RCC 7860 (cell line): ENCODE data around the gene LRRK1.

Source experiments
- DNase-seq: peaks from one replicate; pipeline ENCODE4 v3.0.0-alpha.2; 2015; ENCODE audit warnings: low spot score
- FAIRE-seq: peaks from 2 replicates; lab custom pipeline; 2012; peaks lifted over from hg19 to GRCh38; lab: Jason Lieb, UNC

Gene LRRK1, protein sequence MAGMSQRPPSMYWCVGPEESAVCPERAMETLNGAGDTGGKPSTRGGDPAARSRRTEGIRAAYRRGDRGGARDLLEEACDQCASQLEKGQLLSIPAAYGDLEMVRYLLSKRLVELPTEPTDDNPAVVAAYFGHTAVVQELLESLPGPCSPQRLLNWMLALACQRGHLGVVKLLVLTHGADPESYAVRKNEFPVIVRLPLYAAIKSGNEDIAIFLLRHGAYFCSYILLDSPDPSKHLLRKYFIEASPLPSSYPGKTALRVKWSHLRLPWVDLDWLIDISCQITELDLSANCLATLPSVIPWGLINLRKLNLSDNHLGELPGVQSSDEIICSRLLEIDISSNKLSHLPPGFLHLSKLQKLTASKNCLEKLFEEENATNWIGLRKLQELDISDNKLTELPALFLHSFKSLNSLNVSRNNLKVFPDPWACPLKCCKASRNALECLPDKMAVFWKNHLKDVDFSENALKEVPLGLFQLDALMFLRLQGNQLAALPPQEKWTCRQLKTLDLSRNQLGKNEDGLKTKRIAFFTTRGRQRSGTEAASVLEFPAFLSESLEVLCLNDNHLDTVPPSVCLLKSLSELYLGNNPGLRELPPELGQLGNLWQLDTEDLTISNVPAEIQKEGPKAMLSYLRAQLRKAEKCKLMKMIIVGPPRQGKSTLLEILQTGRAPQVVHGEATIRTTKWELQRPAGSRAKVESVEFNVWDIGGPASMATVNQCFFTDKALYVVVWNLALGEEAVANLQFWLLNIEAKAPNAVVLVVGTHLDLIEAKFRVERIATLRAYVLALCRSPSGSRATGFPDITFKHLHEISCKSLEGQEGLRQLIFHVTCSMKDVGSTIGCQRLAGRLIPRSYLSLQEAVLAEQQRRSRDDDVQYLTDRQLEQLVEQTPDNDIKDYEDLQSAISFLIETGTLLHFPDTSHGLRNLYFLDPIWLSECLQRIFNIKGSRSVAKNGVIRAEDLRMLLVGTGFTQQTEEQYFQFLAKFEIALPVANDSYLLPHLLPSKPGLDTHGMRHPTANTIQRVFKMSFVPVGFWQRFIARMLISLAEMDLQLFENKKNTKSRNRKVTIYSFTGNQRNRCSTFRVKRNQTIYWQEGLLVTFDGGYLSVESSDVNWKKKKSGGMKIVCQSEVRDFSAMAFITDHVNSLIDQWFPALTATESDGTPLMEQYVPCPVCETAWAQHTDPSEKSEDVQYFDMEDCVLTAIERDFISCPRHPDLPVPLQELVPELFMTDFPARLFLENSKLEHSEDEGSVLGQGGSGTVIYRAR (N-terminal part only)

DNA sequence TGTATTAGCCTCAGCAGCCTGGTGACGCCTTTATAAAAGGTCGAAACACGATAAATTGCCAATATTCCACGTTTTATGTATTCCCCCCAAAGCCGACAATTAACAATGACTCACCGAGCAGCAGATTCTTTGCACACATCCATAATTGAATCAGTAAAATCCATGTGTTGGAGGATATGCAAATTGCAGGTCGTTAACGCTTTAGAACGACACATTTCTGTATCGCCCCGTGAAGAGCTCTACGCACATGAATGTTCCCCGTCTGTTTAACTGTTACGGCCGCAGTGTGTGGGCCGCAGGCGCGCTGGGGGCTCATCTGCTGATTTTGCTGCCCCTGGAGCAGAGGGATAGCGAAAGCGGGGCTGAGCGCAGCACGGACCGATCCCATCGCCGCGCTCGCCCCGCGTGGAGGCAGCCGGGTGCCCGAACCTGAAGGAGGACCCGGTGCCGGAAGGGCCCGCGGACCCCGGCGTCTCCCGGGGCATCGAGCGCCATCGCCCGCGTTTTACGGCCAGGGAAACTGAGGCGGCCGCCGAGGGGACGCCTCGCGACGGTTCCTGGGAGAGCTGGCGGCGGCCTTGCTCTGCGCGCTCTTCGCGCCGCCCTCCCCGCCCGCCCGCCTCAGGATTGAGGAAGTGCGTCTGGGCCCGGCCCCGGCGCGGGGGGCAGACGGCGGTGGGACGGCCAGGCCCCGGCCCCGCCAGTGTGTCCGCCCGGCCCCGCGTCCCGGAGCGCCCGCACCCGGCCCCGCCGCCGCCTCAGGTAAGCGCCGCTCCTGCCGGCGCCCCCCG, at the start of gene LRRK1:
Gene LRRK1 (plus strand): TSS at position 668 of the 791 bp plus-strand sequence. CDS start 5,276 bp downstream, outside the sequence.
- no peak for DNase-seq

DNA sequence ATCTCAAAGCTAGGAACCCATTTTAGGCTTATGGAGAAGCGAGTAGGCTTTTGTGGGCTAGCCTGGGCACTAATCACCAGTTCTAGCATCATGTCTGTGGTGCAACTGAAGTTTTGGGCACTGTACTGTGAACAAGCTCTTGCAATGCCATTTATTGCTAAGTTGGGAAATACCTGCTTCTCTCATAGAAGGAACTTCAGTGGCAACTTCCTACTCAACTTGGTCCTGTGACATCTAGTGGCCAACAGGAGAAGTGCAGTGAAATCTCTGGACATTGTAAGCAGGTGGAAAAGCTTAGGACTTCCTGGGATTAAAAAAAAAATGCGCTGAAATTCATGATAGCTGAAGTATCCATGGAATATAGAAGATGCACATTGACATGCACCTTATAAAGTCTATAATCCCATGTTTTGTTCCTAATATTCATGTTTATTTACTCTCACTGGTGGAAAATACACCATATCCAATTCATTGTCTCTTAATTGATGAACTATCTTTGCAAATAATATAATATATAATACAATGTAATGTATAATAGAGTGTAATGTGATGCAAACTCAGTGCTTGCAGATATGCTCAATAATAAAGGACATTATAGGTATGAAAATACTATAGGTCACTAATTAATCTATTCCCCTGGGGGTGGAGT, 46.0 kb upstream of the LRRK1 start:
- peak; percentile 69 for FAIRE-seq
- DNase-seq = peak; percentile 54

More for the DNA sequence above, at the start of gene LRRK1:
- no peak for FAIRE-seq

DNA sequence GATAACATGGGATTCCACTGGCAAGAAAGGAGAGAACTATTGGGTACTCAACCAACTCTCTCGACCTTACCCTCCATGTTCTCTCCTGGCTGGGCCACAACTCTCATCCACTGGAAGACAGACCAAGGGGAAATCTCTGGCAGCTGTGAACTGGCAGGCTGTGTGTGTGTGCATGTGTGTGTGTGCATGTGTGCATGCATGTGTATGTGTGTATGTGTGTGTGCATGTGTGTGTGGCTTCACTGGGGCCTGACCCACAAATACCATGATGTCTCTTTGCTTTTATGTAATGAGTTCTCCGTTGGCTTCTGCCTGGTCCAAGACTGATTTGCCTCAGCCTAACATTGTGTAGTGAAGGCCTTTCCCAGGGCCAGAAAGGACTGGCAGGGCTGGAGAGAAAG, 43.7 kb upstream of the LRRK1 start:
- no peak for DNase-seq
- no peak for FAIRE-seq

DNA sequence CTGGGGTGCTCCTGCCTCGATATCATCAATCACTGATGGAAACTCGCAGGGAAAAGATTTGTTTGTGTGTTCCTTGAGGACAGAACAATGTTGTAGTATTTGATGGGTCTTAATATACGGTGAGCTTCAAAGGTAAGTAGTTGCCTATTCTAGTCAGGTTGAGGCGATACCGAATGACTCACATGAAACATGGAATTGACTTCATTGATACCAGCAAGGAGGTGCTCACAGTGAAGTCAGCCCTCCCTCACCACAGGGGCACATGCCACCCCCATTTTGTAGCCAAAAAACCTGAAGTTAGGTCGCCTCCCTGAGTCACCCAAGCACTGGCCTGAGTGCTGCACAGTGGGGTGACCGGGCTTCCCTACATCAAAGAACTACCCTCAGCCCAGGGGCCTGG, 43.2 kb upstream of the LRRK1 start:
- no peak for DNase-seq
- no peak for FAIRE-seq

- DNase-seq (no peak), FAIRE-seq (no peak)
Measured at GRCh38 chr15:100877551-100877950, 41.6 kb upstream of the LRRK1 start.

- FAIRE-seq (no peak), DNase-seq (no peak)
Measured at GRCh38 chr15:100878130-100878529, 41.0 kb upstream of the LRRK1 start.

GRCh38 chr15:100878648-100879047, 40.5 kb upstream of the LRRK1 start:
- FAIRE-seq = no peak
- no peak for DNase-seq

- no peak for DNase-seq
- no peak for FAIRE-seq
Measured at GRCh38 chr15:100879061-100879463, 40.1 kb upstream of the LRRK1 start.

DNA sequence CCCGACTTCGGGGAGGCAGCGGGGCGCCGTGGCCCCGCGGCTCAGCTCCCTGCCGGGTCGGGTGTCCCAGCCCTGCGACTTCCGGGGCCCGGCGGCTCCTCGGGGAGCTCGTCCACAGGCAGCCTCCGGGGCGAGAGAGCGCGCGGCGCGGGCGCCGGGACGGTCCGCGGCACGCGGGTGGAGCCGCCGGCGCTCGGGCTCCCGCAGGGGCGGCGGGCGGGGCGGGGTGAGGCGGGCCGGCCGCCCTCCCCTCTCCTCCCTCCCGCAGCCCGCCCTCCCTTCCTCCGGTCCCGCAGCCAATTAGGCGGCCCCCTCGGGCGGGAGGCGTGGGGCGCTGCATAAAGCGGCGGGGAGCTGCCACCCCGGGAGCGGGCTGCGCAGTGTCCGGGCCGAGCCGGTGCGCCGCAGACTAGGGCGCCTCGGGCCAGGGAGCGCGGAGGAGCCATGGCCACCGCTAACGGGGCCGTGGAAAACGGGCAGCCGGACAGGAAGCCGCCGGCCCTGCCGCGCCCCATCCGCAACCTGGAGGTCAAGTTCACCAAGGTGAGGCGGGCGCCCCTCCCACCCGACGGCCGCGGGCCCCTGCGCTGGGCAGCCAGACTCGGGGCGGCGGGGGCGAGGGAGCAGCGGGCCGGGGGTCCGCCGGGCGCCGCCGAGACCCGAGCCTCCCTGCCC, 39.6 kb upstream of the LRRK1 start, which contains the start of gene ALDH1A3:
Gene ALDH1A3 (plus strand): TSS at position 368 of the 675 bp plus-strand sequence. CDS start 77 bp downstream, at position 445.
- FAIRE-seq = no peak
- no peak for DNase-seq

DNA sequence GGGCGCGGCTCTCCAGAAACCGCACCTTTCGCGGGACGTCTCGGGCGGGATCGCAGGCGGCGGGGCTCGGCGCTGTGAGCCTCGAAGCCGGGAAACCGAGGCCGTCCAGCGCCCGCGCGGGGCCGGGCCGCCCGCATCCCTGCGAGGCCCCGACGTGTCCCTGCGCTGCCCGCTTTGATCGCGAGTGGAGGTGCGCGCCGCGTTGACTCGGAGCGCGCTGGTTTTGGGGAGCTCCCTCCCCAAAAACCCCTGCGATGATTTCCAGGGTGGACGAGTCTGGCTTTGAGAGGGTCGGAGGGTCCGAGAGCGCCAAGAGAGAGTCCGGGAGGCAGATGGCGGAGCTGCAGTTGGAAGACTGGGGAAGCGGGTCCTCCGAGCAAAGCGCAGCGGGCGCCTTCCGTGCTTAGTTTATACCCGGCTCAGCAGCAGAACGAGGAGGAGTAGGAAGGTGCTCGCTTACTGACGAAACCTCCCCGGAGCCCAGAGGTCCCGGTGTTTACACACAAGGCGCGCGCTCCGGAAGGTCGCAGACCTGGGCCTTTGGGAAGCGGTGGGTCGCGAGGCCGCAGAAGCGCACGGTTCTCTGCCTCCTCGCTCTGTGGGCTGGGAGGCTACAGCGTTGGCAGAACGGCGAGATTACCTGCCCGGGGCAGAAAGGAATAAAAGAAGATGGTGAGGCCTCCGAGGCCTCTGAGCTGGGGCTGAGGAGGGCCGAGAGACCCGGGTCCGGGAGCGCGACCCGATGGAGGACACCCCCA, 38.8 kb upstream of the LRRK1 start:
- FAIRE-seq = no peak
- no peak for DNase-seq

- FAIRE-seq = no peak
- no peak for DNase-seq
Measured at GRCh38 chr15:100880897-100881242, 38.3 kb upstream of the LRRK1 start.

- FAIRE-seq = no peak
Measured at GRCh38 chr15:100881573-100882336, 37.4 kb upstream of the LRRK1 start.

GRCh38 chr15:100885116-100885515, 34.0 kb upstream of the LRRK1 start:
- DNase-seq (no peak), FAIRE-seq (no peak)

More at GRCh38 chr15:100881573-100882336, 37.4 kb upstream of the LRRK1 start:
- DNase-seq = no peak

DNA sequence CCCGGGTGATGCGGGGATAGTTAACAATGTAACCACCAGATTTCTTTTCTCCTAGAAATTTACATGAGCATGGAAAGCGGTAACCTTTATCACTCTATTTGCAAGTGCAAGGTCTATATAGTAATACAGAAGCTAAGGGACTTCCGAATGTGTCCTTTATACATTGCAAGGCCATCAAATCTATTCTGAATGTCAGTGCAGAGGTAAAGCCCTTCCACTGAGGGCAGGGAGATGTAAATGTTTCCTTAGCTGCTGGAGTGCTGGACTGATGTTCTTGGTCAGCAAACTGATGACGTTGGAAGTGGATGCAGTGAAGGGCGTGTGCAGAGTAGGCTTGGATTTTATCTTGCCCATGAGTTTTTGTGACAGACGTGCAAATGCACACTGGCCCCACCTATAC, 33.3 kb upstream of the LRRK1 start:
- DNase-seq (no peak), FAIRE-seq (no peak)

GRCh38 chr15:100887211-100887913, 31.8 kb upstream of the LRRK1 start:
- DNase-seq = no peak
- FAIRE-seq = no peak

GRCh38 chr15:100889385-100890050, 29.6 kb upstream of the LRRK1 start:
- DNase-seq (no peak), FAIRE-seq (no peak)
